GM21447 (cell line): ENCODE results near the gene MICU1.
"Not testable (repeated sequence)": the region's sequence is repeated elsewhere in the genome, so short reads cannot be mapped to it uniquely, and the experiment has no call there.

Source experiments
- ATAC-seq: cut with Tn5 transposase; IDR thresholded peaks from one replicate; pipeline ENCODE4 v1.9.1; 2021; ENCODE audit not compliant: unreplicated experiment

The MICU1 gene

DNA sequence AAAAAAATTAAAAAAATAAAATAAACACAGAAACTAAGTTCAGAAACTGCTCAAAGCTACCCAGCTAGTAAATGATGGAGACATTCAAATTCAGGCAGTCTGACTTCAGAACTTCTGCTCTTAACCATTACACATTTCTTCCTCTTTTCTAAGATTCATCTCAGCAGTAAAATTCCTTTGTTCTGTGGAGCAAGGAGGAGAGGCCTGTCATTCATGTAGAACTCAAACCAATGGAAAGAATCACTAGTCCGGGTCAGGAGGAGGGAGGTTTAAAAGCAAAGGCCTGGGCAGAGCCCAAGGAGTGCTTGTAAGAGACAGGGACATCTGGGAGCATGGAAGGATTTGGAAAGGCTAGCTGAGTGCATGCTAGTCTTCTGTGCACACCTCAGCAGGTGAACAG lies 233.3 kb downstream of the MICU1 start:
- ATAC-seq, result no peak

DNA sequence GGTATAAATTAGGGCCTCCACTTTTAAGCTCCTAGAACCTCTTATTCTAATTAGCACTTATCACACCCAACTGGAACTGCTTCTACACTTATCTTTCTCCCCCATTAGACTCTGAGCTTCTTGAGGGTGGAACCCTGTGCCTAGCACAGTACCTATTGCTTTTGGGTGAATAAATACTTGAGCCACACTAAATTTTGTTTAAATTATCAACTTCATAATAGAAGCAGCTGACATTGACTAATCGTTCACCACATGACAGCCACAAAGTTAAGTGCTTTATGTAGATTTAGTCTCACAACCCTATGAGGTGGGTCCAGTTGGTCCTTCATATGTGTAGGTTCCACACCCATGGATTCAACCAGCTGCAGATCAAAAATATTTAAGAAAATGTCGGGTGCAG lies 235.1 kb downstream of the MICU1 start:
- ATAC-seq, result no peak

DNA sequence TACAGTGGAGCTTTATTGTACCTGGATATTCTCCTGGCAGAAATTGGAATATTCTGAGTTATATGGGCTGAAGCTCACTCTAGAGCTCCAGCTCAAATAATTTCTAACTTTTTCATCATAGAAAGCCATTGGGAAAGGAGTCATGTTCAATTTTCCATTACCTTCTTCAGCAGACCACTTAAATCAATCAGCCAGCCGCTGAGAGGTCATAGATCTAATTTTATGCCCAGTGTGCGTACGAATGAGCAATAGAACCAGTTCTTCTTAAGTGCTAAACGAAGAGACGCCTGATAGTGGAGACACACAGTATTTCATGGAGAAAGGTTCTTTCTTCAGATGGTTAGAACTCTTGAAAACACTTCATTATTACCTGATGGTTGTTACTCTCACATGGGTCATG lies 236.2 kb downstream of the MICU1 start:
- no peak for ATAC-seq

DNA sequence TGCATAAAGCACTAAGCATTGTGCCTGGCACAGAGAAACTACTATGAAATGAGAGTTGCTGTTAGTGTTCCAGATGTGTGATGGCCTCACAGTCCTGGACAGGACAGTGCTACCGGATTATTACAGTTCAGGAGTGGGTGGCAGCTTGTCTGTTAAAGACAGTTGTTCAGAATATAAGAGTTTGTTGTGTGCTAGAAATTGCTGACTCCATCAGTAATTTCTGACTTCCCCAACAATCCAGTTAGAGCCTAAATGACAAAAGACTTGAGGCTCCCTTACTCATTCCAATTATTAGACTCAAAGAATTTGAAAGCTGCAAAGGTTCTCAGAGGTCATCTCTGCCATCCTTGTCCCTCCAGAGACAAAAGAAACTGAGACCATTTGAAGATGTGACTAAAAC lies 236.9 kb downstream of the MICU1 start:
- no peak for ATAC-seq

DNA sequence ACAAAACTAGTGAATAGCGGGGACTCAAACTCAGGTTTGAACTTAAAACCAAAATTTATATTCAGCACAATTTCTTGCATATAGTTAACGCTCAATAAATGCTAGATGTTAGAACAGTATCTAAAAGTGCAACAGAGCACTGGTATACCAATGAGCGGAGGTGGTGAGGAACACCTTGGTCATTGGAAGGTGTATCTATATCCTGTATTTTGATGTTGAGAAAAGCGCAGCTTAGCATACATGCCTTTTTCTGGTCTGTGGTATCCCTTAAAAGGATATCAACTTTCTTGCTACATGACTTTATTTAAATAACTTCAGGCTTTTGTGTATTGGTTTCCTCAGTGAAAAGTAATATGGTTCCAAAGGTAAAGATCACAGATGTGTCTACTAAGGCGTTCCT lies 237.8 kb downstream of the MICU1 start:
- no peak for ATAC-seq

DNA sequence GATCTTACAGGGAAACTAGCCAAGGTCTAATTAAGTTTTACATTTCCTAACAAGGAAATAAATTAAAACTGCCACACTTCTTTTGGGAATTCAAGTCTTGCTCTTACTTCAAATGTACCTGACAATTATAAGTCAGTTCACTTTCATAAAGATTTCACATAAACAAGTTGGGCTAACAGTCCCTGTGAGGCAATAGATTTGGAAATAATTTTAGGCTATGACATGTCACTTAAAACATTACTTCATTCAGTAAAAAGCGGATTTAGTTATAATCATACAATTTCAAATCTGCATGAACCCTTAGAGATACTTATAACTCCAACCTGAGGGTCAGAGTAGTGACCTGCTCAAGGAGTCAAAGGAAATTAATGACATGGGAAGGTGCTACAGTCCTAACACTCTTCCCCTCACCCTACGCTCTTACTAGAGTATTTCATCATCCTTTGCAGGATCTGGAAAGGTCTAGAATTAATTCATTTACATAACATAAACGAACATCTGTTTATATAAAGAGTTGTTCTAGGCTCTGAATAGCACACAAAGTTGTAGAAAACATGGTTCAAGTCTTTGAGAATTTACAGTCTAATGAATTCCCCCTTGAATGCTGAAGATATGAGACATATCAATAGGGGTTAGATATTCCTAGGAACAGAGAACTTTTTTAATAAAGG lies 238.8 kb downstream of the MICU1 start:
- ATAC-seq, result no peak

DNA sequence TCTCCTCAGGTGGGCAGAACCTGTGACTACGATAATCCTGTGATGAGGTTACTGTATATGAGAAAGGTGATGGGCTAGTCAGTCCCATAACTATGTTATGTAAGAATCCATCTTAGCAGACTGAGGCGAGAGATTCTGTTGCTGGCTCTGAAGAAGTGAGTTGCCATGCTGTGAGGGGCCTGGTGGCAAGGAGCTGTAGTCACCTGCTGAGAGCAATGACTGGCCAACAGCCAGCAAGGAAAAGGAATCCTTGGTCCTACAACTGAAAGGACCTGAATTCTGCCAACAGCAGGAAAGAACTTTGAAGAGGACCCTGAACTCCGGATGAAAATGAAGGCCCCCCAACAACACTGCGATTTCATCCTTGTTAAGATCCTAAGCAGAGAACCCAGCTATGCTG lies 240.2 kb downstream of the MICU1 start:
- no peak for ATAC-seq

DNA sequence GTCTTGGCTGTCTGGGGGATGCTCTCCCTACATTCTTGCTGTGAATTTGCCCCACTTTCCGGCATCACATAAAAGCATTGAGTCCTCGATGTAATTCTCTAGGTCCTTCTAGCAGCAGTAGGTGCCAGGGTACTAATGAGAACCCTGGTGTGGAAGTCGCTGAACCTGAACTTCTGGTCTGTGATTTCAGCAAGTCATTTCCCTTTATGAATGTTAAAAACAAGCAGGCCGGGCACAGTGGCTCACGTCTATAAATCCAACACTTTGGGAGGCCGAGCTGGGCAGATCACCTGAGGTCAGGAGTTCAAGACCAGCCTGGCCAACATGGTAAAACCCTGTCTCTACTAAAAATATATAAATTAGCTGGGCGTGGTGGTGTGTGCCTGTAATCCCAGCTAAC lies 240.9 kb downstream of the MICU1 start:
- ATAC-seq, result not testable (repeated sequence)

DNA sequence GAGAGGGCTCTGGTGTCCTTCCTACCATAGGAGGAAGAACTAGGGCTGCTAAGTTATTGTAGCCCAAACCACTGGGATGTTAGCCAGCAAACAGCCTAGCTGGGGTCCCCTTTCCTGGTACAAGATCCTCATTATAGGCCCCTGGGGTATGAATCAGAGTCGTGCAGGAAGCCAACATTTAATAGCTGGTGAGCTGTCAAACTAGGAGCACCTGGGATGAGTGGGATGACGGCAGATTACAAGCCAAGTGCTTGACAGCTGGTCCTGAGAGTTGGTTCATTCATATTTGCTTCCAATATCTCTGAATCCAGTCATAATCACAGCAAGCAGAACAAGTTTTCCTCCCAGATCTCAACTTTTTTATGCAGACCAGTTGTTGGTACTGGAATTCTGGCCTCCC lies 246.1 kb downstream of the MICU1 start:
- ATAC-seq, result no peak

DNA sequence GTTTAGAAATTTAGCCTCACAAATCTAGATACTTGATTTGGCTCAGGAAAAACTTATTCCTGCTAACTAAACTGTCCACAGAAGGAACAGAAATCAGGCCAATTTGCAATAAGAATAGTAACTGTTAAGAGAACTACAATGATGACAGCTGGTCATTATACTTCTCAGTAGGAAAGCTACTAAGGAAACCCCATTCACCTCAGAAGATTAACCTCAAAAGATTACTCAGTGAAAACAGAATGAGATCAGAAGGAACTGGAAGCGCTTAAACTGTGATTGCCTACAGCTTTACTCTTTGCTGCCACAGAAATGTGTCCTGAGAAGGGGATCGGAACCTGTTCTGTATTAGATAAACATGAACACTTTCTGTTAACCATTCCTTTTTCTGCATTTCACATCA lies 246.8 kb downstream of the MICU1 start:
- no peak for ATAC-seq

DNA sequence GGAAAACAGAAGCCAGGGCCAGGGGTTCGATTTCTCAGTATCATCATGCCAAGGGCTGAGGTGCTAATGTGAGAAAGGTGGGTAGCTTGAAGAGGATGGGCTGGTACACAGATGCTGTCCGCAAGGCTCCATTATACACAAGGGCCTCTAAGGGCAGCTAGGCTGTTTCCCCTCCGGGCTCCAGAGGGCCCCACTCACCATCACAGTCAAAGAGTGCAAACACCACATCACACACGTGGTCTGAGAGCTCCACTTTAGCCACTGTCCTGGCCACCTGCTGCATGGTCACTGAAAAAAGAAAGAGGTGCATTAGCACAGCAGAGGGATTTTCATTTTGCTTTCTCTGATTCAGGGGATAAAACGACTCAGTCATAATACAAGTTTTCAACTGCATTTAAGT lies 250.3 kb downstream of the MICU1 start:
- ATAC-seq, result no peak

DNA sequence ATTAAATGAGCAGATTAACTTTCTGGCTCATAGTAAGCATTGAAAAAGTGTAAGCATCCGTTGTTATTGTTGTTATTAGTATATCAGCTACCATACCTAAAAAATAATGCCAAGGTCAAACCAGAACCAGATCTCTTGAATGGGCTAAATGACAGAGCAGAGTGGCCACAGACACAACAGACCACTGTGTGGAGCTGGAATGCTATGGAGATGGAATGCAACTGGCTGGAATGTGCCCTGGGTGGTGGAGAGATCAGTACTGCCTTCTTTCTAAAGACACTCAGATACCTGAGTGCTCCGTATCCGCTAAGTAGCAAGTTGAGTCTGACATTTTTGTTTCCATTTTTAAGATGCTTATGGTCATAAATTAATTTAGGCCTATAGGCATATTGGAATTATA lies 250.7 kb downstream of the MICU1 start:
- ATAC-seq, result no peak

DNA sequence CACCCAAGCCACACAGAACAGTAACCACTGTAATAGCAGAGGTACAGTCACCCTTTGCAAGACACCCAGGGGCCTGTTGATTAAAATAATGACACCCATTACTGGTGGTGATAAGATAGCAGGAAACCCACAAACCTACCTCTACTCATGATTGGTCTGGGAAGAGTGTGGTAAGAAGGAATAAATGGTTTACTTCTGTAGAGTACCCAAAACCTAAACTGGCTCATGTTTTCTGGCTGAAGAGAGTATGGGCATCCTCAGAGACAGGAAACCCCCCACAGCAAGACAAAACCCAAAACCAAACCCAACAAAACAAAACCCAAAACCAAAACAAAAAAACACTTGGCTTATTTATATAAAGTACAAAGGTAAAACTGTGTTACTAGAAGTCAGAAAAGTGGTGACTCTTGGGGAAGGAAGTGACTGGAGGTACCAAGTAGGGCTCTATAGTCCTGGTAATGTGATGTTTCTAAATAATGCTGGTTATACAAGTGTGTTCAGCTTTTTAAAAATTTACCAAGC lies 255.6 kb downstream of the MICU1 start:
- ATAC-seq, result no peak

DNA sequence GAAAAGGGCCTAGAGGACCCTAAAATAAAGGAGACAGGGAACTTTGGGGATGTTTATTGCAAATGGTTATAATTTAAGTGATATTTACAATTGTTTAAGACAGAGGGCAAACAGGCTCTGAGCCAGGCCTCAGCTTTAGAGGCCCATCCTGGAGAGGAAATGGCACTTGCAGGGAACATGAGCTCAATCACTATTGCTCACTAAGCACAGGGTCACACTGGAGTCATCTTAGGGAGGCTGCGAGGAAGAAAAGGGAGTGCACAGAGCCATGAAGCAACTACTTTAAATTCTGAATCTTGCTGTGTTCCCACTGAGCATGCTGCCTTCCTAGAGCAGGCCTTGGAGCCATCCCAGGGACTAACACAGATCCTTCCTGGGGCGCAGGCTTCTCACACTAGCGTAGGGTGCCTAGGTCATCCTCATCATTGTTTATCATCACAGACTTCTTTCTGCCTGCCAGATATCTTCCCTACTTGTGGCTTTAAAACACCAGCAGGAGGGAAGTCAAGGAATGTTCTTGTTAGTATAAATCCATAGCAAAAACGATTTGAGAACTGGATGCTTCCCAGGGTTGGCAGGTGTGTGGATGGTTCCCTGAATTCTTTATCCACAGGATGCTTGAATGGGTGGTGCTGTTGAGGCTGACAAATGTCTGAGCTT lies 258.4 kb downstream of the MICU1 start:
- no peak for ATAC-seq

DNA sequence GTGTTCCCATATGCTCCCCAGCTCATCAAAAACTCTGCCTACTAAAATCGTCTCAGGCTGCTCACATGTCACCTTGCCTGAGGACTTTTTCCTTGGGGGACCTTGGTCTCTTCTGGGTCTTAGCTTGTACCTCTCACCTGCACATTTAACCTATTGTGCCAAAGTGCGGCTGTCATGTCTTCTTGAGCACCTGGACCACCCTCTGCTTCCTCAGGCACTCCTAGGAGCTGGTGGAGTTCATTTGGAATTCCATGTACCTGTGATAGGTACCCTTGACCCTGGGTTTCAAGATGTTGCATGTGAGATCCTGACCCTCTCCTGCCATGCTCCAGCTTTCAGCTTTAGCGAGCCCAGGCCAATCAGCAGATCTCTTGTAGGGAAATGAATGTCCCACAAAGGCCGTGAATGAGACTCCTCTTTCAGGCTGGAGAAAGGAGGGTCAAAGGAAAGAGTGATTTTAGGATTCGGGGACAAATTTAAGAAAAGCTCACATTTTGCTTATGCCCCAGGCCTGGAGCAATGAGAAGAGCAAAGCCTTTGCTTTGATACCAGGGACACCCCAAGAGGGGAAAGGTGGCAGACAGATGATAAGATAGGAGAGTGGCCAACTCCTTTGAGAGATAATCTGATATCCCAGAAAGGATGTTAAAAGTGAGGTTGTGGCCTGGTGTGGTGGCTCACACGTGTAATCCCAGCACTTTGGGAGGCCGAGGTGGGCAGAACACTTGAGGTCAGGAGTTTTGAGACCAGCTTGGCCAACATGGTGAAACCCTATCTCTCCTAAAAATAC lies 260.6 kb downstream of the MICU1 start:
- no peak for ATAC-seq

DNA sequence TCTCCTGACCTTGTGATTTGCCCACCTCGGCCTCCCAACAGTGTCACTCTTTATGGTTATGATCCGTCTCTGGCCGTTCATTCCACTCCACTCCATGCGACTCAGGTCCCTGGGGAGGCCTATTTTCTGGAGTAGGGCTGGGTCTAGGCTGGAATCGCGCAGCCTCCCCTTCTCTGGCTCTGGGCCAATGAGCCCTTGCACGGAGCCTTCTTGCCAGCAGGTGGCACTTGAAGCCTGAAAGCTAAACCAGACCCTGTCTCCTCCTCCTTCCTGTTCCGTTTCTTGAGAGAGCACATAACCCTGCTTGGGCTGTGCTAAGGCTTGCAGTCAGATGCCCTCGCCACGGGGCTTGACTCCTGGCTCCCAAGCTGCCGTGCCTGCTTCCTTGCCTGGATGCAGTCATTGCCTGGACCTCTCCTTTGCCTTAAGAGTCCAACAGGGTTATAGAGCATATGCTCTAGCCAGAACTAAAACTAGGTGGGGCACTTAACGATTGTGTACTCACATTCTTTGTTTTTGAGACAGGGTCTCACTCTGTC lies 261.6 kb downstream of the MICU1 start:
- ATAC-seq, result peak; percentile 90

DNA sequence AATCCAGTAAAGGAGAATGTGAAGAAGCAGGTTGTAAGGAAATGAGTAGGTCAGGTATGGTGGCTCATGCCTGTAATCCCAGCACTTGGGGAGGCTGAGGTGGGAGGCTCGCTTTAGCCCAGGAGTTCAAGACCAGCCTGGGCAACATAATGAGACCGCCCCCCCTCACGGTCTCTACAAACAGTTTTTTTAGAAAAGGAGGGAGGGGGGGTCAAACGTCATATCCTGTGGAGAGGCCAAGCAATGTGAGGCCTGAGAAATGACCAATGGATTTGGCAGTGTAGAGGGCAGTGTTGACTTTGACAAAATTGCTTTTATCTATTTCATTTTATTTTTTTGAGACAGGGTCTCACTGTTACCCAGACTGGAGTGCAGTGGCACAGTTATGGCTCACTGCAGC lies 268.9 kb downstream of the MICU1 start:
- ATAC-seq, result no peak

DNA sequence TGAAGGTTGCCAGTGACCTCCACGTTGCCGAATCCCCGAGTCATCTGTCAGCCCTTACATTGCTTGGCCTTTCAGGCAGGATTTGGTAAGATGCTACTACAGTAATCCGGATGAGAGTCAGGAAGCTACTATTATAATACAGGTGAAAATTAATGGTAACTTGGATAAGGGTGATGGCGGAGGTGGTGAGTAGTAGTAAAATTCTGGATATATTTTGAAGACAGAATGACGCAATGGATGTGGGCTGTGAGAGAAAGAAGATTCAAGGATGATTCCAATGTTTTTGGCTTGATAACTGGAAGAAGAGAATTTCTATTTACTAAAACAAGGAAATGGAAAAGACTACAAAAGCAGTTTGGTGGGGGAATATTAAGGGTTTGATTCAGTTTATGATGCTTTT lies 269.8 kb downstream of the MICU1 start:
- no peak for ATAC-seq

DNA sequence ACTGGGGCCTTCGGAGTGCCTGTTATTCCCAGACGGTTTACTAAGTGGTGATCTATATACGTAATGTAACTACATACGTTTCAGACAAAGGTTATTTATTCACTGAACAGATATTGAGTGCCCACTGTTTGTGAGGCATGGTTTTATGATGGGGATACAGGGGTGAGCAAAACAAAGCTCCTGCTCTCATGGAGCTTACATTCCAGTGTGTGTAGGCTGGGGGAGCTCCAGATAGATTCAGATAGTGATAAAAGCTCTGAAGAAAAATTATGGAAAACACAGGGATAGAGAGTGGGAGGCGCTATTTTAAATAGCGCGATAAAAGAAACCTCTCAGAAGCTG lies 270.7 kb downstream of the MICU1 start:
- no peak for ATAC-seq

DNA sequence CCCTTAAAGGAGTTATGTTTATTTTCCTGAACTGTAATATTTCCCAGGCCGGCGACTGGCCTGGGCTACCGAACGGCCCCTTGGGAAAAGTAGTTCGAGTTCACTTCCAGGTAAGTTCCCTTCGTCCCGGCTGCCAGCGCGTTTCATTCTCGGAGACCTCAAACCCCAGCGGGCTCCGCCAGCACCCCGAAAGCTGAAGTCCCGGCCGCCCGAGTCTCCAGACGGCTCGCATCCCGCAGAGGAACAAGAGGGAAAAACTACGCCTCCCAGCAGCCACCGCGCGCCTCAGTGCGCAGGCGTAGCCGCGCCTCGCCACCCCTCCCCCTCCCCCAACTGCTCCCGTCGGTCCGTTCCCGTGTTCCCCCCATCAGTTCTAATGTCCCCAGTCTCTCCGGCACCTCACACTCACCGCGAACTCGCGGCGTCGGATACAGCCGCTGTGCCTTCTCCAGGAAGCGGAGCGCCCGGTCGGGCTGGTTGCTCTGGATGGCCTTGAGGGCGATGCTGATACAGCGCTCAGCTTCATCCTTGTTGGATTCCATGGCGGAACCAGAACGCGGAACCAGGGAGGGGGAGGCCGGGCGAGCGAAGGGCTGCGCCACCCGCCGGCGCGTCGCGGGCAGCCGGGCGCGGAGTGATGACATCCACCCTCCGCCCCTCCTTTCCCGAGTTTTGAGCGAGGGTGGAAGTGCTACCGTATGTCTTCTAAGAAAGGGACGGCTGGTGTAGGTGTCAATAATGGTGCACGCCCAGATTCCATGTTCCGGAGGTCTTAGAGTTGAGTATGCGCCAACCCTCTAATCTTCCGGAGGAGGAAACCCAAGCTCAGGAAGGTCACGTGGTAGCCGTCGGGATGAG lies 271.3 kb downstream of the MICU1 start, which contains the start of gene DNAJB12:
Gene DNAJB12, minus strand, starts transcription at position 564 of the 858 bp plus-strand sequence. Its CDS starts 22 bp downstream, at position 542.
- ATAC-seq, result peak; percentile 78

DNA sequence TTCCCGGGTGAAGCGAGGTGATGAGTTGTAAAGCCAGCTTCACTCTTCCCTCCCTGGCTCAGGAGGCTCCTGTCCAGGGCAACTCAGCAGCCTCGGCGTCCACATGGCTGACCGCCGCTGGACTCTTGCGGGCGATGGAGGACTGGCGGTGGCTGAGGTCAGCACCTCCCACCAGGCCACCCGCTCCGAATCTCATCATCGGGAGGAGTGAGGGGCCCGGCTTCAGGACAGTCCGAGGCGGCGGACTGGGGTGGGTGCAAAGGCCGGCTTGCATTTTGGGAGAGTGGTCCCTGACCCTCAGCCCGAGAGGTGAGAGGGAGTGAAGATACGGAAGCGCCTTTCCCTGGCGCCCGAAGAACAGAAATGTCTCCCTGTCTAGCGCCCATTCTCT lies 271.9 kb downstream of the MICU1 start:
- peak; percentile 9 for ATAC-seq
